Bronchial epithelial cell (primary cell): ENCODE data around the gene NOL6. TPM values are rescaled to one million over a fixed set of nuclear protein-coding genes. Genes with fewer than 3 reads are reported as not detected.

Experiments
- DNase-seq: peaks from one replicate; pipeline ENCODE4 v3.0.0-alpha.2; 2010; ENCODE audit warnings: low read depth
- FAIRE-seq: peaks from 2 replicates; lab custom pipeline; 2011; peaks lifted over from hg19 to GRCh38; lab: Jason Lieb, UNC
- H3K27me3 ChIP-seq: 2 replicates; pipeline ENCODE4 v1.5.1; 2011; ENCODE audit warnings: low read length; ENCODE audit not compliant: control insufficient read depth, insufficient read depth
- H3K36me3 ChIP-seq: 2 replicates; pipeline ENCODE4 v1.5.1; 2011; ENCODE audit warnings: low read length; ENCODE audit not compliant: control insufficient read depth, insufficient read depth
- H3K4me3 ChIP-seq: 2 replicates; pipeline ENCODE4 v1.5.1; 2011; ENCODE audit warnings: mild to moderate bottlenecking, low read depth, low read length, control low read depth
- total RNA-seq: library from RNA; depleted of rRNA; stranded (reverse); fragments of >200 nt; gene quantifications from 2 replicates; pipeline ENCODE4 v1.2.1, GENCODE V29; 2014
- TF ChIP-seq, protein P1 (sequence below): IDR thresholded peaks from 2 replicates; pipeline ENCODE4 v1.5.1; 2011; ENCODE audit warnings: mild to moderate bottlenecking, moderate library complexity, low read length, control low read depth, inconsistent platforms; ENCODE audit not compliant: insufficient read depth, severe bottlenecking

Gene NOL6
- total RNA-seq, 1 donor from 2014 or later: 35.3 TPM

DNA sequence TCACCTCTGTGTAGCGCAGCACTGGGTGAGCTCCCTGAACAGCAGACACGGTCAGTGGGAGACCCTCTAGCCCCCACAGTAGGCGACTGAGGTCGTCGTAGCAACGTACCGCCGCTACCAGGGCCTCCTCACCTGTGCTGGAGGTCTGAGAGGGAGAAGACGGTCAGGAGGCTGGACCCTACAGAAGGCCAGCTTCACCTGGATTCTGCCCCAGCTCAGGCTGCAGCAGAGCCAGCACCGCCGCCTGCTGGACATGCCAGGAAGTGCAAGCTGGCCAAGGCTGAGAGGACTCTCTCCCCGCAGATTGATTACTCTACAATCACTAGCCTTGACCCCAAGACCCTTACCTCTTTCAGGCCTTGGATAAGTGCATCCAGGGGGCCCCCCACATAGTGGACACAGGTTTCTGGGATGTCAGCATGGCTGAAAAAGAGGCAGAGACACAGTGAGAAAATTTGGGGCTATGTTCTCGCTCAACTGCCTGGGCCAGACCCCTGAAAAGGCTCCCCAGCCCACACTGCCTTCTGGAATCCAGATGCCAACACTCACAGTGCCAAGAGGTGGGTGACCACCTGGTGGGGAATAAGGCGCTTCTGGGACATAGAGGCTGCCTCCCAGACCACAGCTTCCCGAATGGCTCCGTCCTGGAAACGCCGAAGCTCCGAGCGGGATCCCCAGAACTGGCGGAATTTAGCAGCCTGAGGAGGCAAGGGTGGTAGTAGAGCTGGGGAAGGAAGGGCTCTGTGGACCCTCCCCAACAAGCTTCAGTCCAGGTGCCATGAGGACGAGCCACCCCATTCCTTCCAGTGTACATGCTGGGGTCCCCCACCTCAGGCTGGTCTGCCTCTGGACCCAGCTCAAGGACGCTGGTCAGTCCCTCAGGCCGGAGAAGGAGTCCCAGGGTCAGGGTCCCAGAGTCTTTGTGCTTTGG lies 6.9 kb downstream of the NOL6 start:
- Histone ChIP-seq H3K27me3 (no peaks in the 10 kb centered on the region), H3K36me3 (peaks cover 64% of the 10 kb centered on the region), H3K4me3 (no peak overlapping the region)
- DNase-seq (no peak), FAIRE-seq (peak; percentile 62)
- TF ChIP-seq, protein P1, sequence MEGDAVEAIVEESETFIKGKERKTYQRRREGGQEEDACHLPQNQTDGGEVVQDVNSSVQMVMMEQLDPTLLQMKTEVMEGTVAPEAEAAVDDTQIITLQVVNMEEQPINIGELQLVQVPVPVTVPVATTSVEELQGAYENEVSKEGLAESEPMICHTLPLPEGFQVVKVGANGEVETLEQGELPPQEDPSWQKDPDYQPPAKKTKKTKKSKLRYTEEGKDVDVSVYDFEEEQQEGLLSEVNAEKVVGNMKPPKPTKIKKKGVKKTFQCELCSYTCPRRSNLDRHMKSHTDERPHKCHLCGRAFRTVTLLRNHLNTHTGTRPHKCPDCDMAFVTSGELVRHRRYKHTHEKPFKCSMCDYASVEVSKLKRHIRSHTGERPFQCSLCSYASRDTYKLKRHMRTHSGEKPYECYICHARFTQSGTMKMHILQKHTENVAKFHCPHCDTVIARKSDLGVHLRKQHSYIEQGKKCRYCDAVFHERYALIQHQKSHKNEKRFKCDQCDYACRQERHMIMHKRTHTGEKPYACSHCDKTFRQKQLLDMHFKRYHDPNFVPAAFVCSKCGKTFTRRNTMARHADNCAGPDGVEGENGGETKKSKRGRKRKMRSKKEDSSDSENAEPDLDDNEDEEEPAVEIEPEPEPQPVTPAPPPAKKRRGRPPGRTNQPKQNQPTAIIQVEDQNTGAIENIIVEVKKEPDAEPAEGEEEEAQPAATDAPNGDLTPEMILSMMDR: peak; percentile 100

GRCh38 chr9:33465596-33466564 lies 7.8 kb downstream of the NOL6 start:
- Histone ChIP-seq H3K36me3 (peaks cover 62% of the 10 kb centered on the region), H3K27me3 (no peaks in the 10 kb centered on the region), H3K4me3 (no peak overlapping the region)
- TF ChIP-seq, protein P1: no peak
- FAIRE-seq (no peak), DNase-seq (no peak)

DNA sequence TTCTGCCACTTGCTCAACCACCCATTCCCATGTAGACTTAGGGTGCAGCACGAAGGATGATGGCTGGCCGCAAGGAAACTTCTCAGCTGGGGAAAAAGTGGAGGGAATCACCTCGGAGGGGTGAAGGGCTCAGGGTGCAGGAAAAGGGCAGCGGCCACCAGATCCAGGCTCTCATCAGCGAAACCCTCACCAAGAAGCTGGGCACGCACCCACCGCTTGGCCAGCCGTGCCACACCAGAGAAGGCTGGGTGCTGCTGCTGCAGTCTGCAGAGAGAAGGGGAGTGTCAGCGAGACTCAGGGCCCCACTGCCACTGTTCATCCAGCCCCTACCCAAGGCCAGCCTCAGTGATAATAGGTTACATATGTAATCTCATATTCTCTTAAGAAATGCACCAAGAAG lies 8.6 kb downstream of the NOL6 start:
- no peak for DNase-seq

GRCh38 chr9:33464045-33464636 lies 9.6 kb downstream of the NOL6 start:
- TF ChIP-seq, protein P1: no peak
- H3K27me3 ChIP-seq: no peaks in the 10 kb centered on the region
- H3K36me3 ChIP-seq: peaks cover 56% of the 10 kb centered on the region
- H3K4me3 ChIP-seq: no peak overlapping the region
- FAIRE-seq (peak; percentile 70), DNase-seq (peak; percentile 59)

More for the DNA sequence above, 8.6 kb downstream of the NOL6 start:
- no peaks in the 10 kb centered on the region for H3K27me3 ChIP-seq
- TF ChIP-seq, protein P1: no peak
- no peak overlapping the region for H3K4me3 ChIP-seq
- no peak for FAIRE-seq
- peaks cover 62% of the 10 kb centered on the region for H3K36me3 ChIP-seq

DNA sequence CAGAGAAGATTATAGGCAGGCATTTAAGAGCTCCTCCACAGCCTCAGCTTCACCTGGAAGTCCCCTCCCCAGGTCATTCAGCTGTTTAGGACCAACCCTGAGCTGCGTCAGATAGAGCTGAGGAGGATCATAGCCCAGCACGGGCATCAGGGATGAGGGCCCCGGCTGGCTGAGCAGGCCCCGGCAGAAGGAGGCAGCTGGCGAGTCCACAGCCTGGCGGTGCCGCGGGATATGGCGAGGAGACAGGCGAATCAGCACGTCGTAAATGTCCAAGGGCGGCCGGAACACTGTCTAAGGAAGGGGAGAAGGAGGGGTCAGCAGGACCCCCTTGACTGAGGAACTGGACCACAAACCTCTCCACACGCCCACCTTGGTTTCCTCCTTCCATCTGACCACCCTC lies 10.6 kb downstream of the NOL6 start:
- FAIRE-seq (no peak), DNase-seq (no peak)
- H3K4me3 ChIP-seq: no peak overlapping the region
- peaks cover 50% of the 10 kb centered on the region for H3K36me3 ChIP-seq
- TF ChIP-seq, protein P1: no peak
- H3K27me3 ChIP-seq: no peaks in the 10 kb centered on the region
